RPMI8226 (cell line): ENCODE results near the gene COG3.

ENCODE experiments used
- DNase-seq: peaks from one replicate; pipeline ENCODE4 v3.0.0-alpha.2; 2015

COG3 gene

DNA sequence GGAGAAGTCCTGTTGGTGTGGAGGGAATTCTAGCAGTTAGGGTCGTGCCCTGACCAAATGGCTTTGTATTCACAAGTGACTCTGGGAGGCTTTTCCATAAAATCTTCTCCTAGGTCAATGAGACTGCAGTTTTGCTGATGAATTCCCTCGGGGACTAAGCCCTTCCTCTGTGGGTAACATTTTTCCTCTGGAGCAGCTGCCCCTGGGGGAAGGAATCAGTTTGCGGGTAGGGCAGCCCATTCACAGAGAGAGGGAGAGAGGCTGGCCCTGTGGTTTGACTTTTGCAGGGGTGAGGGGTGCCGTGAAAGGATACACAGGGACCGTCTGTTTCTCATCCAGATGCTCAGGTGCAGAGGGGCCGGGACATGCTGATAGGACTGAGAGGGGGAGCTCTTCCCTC lies 83.5 kb downstream of the COG3 start:
- DNase-seq: no peak

DNA sequence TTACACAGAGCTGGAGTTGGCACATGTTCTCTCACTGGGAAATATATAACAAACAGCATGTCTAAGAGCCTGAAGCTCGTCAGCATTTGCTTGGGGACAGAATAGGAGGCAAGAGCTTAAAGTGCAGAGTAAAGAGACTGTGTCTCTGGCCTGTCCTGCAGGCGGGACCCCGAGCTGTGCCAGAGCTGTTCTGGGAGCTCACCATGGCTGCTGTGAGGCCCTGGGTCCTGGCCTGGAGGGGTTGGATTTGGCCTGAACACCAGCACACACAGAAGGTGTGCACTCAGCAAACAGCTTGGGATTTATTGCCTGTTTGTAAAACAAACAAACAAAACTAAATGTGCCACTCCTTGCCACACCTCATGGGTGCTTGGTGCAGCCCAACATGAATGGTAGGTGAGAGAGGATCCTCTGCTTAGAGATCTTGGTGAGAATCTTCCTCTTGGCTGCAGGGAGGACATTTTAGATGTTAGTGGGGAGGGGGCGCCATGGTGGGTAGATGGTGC lies 89.9 kb downstream of the COG3 start:
- DNase-seq: no peak

DNA sequence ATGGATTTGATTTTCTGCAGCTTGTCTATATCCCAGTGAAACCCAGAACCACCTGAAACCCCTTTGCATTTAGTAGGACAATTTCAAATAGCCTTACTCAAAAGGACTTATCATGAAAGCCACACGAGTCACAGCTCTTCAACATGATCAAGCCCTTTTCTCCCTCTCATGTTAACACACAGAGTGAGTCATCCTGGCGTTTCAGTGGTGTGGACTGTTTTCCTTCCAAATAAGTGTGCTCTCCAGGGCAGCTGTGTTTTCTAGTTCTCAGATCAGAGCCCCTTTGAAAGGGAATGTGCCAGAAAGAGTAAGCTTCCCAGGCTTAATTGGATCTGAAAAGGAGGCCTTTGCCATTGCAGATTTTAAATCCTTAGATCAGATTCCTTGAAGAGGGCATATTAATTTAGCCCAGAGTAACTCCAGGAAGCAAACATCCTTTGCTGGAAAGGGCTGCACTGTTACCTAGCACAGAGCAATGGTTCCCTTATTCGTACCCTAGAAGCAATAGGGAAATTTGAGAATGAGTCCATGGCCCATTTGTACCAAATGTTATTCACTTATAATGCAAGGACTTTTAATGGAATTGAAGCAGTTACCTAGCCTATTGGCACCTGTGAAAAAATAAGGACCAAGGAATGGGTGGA lies 99.5 kb downstream of the COG3 start:
- no peak for DNase-seq

DNA sequence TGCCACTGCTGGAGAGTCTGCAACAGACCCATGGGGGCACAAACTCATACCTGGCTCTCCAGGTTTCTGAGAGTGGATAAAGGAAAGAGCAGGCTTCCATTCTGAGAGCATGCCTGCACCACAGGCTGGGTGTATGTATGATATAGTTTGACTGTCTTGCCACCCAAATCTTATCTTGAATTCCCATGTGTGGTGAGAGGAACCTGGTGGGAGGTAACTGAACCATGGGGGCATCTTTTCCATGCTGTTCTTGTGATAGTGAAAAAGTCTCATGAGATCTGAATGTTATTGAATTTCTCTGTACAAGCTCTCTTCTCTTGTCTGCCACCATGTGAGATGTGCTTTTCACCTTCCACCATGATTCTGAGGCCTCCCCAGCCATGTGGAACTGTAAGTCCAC lies 100.6 kb downstream of the COG3 start:
- no peak for DNase-seq

DNA sequence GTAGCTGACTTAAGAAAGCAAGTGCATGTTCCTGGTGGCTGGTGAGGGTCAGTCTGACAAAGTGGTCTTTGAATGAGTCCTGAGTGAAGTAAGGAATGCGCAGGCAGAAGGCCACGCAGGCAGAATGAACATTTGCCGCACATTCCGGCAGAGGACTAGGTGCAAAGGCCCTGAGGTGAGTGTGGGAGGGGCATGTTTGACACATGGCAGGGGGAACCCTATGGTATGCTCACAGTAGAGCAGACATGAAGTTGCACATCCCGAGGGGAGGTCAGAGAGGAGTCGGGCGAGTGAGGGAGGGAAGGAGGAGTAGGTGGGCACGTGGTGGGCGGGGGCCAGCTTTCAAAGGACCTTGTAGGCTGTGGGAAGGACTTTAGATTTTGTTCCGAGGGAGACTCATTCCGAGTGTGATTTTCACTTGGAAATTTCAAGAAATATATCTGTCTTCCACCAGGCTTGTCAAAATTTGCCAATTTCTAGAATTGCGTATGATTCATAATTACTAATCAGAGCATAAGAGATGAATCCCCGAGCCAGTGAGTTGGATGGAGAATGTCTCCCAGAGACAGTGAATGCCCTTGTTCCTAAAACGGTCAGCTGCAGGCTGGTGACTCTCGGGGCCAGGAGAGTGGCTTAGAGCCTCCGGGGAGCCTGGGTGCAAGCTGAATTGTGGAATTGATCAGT lies 110.5 kb downstream of the COG3 start:
- no peak for DNase-seq

DNA sequence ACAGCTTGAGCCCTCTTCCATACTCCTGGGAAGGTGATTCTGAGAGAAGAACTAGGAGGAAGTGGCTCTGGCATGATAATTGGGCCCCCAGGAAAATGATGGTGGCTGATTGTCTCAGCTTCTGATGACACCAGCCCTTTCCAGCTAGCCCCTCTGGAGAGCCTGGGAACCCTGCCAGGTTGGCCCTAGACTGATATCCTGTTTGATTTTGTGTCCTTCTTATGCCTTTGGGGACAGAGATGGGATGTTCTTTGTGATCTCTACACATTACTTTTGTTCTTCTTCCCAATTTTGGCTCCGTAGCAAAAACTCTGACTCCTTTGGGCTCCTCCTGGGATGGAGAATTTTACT lies 111.1 kb downstream of the COG3 start:
- no peak for DNase-seq

DNA sequence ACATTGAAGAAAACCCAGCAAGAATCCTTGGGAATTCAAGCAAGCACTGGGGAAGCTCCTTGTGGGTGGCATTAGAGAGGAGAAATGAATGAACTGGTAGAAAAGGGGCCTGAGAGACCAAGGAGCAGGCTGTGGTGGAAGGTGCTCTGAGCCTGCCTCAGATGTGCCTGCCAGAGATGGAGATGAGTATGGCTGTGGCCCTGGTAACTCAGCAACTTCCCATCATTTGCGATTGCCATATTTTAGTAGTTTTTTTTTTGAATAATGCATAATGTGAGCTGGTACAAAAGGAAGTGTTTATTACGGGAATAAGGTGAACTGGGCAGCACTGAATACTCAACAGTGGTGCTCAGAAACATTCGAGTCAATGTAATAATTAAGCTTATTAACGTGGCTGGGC lies 111.7 kb downstream of the COG3 start:
- DNase-seq: no peak

DNA sequence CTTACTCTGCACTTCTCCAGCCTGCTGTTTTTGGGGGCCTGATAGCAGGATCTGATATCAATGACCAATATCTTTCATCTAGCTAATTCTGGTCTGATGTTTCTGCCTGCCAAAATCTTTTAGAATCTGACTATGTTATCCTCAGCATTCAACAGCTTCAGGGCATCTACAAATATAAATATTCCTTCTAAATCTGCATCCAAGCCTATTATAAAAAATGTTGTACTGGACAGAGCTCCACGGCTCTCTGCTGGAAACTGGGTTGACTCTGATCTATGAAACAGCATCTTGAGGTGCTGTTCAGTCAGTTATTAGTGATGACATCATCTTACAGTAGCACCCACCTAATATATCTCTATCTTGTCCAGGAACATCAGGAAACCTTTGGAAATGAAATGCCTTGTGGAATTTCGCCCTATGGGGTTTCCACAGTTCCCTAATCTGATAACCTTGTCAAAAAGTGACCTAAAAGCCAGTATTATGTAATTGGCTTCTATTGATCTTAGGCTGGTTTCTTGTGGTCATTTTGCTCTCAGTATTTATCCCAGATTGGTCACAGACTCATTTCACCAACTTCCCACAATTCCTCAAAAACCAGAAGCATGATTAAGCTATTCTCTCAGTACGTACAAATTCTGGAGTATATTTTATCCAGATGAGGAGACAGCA lies 117.8 kb downstream of the COG3 start:
- DNase-seq: no peak

DNA sequence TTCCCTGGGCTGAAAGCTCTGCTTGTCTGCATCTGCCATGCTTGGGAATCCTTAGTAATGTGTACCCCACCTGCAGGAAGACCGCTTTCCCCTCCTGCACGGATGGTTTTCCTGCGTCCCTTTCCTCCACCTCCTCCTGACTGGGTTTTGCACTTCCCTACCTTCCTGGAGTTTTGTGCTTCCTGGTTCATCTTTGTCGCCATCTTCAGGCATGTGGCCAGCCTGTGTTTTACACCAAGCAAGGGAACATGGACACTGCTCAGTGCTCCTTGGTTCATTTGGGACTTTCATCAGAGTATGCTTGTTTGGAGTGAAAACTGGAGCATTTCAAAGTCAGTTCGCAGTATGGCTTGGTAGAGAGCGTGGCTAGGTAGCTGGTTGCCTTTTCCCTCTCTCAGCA lies 120.1 kb downstream of the COG3 start:
- DNase-seq: no peak
